ENCODE results near the gene TBCD.

Gene TBCD

DNA sequence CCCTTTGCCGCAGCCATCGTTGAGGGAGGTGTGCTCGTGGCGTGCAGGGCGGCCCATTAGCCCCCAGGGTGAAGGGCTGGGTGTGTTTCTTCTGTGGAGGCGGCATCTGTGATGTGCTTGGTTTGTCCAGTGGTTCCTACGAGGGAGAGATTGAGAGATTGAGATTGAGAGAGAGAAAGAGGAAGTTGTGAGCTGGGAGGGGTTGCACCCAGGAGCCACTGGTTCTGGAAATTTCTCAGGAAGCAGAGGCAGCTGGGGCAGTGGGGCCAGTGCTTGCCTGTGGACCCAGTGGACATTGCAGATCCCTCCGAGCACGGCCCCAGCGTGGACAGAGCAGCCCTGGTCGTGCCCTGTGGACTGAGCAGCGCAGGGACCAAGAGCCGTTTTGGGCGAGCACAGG lies 160.0 kb downstream of the TBCD start:
- TF ChIP-seq, protein P1, sequence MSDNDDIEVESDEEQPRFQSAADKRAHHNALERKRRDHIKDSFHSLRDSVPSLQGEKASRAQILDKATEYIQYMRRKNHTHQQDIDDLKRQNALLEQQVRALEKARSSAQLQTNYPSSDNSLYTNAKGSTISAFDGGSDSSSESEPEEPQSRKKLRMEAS (IDR thresholded peaks at IDR 0.05; ENCODE audit: low read depth, low read length), result no peak
- TF ChIP-seq MYC (IDR thresholded peaks at IDR 0.05; ENCODE audit: low read depth, low read length) (no peak), POLR2A (IDR thresholded peaks at IDR 0.05; ENCODE audit: extremely low read depth, insufficient read length) (no peak)
- TF ChIP-seq, protein P2, sequence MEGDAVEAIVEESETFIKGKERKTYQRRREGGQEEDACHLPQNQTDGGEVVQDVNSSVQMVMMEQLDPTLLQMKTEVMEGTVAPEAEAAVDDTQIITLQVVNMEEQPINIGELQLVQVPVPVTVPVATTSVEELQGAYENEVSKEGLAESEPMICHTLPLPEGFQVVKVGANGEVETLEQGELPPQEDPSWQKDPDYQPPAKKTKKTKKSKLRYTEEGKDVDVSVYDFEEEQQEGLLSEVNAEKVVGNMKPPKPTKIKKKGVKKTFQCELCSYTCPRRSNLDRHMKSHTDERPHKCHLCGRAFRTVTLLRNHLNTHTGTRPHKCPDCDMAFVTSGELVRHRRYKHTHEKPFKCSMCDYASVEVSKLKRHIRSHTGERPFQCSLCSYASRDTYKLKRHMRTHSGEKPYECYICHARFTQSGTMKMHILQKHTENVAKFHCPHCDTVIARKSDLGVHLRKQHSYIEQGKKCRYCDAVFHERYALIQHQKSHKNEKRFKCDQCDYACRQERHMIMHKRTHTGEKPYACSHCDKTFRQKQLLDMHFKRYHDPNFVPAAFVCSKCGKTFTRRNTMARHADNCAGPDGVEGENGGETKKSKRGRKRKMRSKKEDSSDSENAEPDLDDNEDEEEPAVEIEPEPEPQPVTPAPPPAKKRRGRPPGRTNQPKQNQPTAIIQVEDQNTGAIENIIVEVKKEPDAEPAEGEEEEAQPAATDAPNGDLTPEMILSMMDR (IDR thresholded peaks at IDR 0.05; ENCODE audit: low read depth, low read length), result no peak
- peak; percentile 29 for DNase-seq (ENCODE audit: low read depth)
- no peak overlapping the region for H3K4me3 ChIP-seq (ENCODE audit: low read depth, low read length)

DNA sequence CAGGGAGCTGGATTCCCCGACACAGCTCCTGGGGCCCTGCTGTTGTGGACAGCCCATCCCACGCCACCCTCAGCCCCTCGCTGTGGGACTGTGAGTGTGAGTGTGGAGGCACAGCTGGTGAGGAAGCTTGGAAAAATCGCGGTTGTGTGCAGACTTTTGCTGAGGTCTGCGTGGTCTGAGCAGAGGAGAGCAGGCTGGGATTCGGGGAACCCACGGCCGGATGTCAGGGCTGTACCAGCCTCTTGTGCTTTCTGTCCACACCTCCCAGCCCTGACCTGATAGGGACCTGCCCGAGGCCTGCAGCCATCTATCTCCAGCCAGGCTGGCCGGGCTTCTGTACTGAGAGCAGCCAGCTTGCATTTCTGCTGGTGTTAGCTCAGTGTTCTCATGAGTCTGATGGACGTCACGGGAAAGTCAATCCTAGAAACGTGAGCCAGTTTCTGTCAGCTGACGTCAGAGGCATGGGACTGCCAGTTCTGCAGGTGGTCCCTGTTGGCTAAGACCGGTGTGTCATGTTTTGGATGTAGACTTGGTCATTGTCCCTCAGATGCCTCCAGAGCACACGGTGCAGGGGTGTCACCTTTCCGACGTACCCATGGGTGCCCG lies 160.7 kb downstream of the TBCD start:
- DNase-seq (ENCODE audit: low read depth), result no peak
- H3K4me3 ChIP-seq (ENCODE audit: low read depth, low read length), result no peak overlapping the region
- TF ChIP-seq, protein P2 (IDR thresholded peaks at IDR 0.05; ENCODE audit: low read depth, low read length), result no peak
- TF ChIP-seq POLR2A (IDR thresholded peaks at IDR 0.05; ENCODE audit: extremely low read depth, insufficient read length) (no peak), MYC (IDR thresholded peaks at IDR 0.05; ENCODE audit: low read depth, low read length) (no peak)
- TF ChIP-seq, protein P1 (IDR thresholded peaks at IDR 0.05; ENCODE audit: low read depth, low read length), result no peak

DNA sequence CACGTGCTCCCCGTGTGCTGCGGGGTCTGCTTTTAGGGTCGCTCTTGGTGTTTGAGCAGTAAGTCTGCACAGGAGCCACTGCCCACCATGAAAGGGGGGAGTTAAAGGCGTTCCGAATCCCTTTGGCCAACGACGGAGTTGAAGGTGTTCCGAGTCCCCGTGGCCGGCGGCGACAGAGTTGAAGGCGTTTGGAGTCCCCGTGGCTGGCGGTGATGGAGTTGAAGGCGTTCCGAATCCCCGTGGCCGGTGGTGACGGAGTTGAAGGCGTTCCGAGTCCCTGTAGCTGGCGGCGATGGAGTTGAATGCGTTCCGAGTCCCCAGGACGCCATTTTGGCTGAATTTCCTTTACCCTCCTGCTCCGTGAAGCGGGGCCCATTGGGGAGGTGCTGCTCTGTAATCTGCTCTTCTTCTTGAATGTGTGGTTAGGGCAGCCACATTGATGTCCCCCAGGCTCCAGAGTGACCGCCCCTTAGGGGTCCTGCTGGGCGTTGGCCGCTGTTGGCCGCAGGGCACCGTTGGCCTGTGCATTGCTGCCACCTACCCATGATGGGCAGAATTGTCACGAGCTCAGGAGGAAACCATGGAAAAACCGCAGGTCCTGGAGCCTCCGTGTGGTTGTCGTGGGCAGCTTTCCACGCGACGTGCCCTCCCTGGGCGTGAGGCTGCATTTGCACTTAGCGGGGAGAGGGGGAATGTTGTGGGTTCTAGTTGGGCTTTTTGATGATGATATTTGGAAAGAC lies 161.6 kb downstream of the TBCD start:
- DNase-seq (ENCODE audit: low read depth), result peak; percentile 23
- no peak overlapping the region for H3K4me3 ChIP-seq (ENCODE audit: low read depth, low read length)
- TF ChIP-seq, protein P2 (IDR thresholded peaks at IDR 0.05; ENCODE audit: low read depth, low read length), result peak; percentile 26
- TF ChIP-seq MYC (IDR thresholded peaks at IDR 0.05; ENCODE audit: low read depth, low read length), result no peak

DNA sequence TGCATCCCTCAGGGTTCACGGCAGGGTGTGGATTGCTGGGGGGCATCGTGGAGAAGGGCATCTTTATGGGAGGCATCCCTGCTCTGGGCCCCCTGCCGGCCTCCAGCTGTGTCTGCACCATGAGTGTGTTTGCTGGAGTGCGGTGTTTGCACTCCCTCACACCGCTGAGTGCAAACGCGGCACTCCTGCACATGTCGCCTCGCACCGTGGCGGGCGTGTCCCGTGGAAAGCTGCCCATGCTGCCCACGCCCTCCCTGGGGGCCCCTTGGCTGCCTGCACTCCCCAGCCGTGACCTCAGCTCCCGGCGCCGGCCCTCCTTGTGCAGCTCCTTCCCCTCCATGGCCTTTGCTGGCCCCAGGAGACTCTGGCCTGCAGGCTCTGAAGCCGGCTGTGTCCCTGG lies 162.5 kb downstream of the TBCD start:
- no peak for TF ChIP-seq MYC (IDR thresholded peaks at IDR 0.05; ENCODE audit: low read depth, low read length)
- TF ChIP-seq POLR2A (IDR thresholded peaks at IDR 0.05; ENCODE audit: extremely low read depth, insufficient read length), result no peak
- TF ChIP-seq, protein P2 (IDR thresholded peaks at IDR 0.05; ENCODE audit: low read depth, low read length), result no peak
- TF ChIP-seq, protein P1 (IDR thresholded peaks at IDR 0.05; ENCODE audit: low read depth, low read length), result no peak
- no peak for DNase-seq (ENCODE audit: low read depth)
- no peak overlapping the region for H3K4me3 ChIP-seq (ENCODE audit: low read depth, low read length)

DNA sequence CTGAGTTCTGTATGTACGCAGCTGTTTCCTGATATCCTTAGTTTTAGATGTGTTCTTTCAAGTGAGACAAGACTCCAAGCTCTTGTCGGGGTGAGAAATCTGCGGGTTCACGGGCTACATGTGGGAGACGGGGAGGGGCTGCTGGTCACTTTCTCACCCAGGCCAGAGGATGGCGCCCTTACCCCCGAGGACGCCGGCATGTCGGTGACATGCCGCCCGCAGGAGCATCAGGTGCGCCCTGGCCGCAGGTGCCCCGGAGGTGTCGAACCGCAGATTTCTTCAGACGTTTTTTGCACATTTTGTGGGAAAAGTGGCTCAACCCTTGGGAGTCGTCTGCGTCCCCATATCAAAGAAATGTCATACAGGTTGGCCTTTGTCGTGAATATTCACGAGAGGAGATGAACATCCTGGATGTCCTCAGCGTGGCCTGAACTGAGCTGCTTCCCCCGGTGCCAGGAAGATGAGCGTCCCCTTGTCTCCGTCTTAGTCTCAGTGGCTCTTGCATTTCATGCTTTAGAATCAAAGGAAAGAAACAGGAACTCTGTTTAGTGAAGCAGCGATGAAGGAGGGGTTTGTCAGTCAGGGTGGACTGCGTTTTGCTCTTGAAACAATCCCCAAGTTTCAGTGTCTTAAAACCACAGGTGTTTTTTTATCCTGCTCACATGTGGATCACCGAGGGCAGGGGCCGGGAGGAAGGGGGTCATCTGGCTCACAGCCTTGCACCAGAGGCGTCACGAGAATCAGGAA lies 163.3 kb downstream of the TBCD start:
- no peak overlapping the region for H3K4me3 ChIP-seq (ENCODE audit: low read depth, low read length)
- TF ChIP-seq, protein P2 (IDR thresholded peaks at IDR 0.05; ENCODE audit: low read depth, low read length), result peak; percentile 7
- TF ChIP-seq, protein P1 (IDR thresholded peaks at IDR 0.05; ENCODE audit: low read depth, low read length), result no peak

More for the DNA sequence above, 163.3 kb downstream of the TBCD start:
- no peak for DNase-seq (ENCODE audit: low read depth)

Measured in NB4 (cell line).